ENCODE measurements around the gene PAK4.
"Not testable (repeated sequence)": the region's sequence is repeated elsewhere in the genome, so short reads cannot be mapped to it uniquely, and the experiment has no call there.

PAK4 gene

GRCh38 chr19:39125554-39126311 is at the start of gene PAK4:
TSS of gene PAK4 (plus strand) at chr19:39125786. CDS start at chr19:39169554, 43,768 bp downstream.
- DNase-seq (ENCODE audit: low read depth in 3 of 3), result peak; percentile 87 to 97 (median 90)

GRCh38 chr19:39077323-39077722 is 48.3 kb upstream of the PAK4 start:
- no peak for DNase-seq (ENCODE audit: low read depth in 3 of 3)

GRCh38 chr19:39078436-39079200 is 47.0 kb upstream of the PAK4 start:
- DNase-seq (ENCODE audit: low read depth in 3 of 3), result no peak

GRCh38 chr19:39080431-39080830 is 45.2 kb upstream of the PAK4 start:
- no peak for DNase-seq (ENCODE audit: low read depth in 3 of 3)

GRCh38 chr19:39082167-39082566 is 43.4 kb upstream of the PAK4 start:
- no peak for DNase-seq (ENCODE audit: low read depth in 3 of 3)

- DNase-seq (ENCODE audit: low read depth in 3 of 3), result no peak
Observed at GRCh38 chr19:39082745-39083598, 42.6 kb upstream of the PAK4 start.

- DNase-seq (ENCODE audit: low read depth in 3 of 3), result no peak
Observed at GRCh38 chr19:39083599-39083982, 42.0 kb upstream of the PAK4 start.

- DNase-seq (ENCODE audit: low read depth in 3 of 3), result peak in 1 of 3 experiments; percentile 7
Observed at GRCh38 chr19:39083983-39084731, 41.4 kb upstream of the PAK4 start, which contains the start of gene ACP7. TSS of gene ACP7 (plus strand) at chr19:39084368. CDS start at chr19:39085270, 902 bp downstream.

GRCh38 chr19:39084732-39085080 is 40.9 kb upstream of the PAK4 start:
- no peak for DNase-seq (ENCODE audit: low read depth in 3 of 3)

- no peak for DNase-seq (ENCODE audit: low read depth in 3 of 3)
Observed at GRCh38 chr19:39085392-39085791, 40.2 kb upstream of the PAK4 start.

- no peak for DNase-seq (ENCODE audit: low read depth in 3 of 3)
Observed at GRCh38 chr19:39086386-39086785, 39.2 kb upstream of the PAK4 start.

GRCh38 chr19:39087907-39088686 is 37.5 kb upstream of the PAK4 start:
- DNase-seq (ENCODE audit: low read depth in 3 of 3), result no peak

GRCh38 chr19:39090016-39090415 is 35.6 kb upstream of the PAK4 start:
- DNase-seq (ENCODE audit: low read depth in 3 of 3), result not testable (repeated sequence)

GRCh38 chr19:39090881-39091280 is 34.7 kb upstream of the PAK4 start:
- no peak for DNase-seq (ENCODE audit: low read depth in 3 of 3)

- not testable (repeated sequence) for DNase-seq (ENCODE audit: low read depth in 3 of 3)
Observed at GRCh38 chr19:39095799-39096540, 29.6 kb upstream of the PAK4 start.

- DNase-seq (ENCODE audit: low read depth in 3 of 3), result no peak
Observed at GRCh38 chr19:39097299-39097698, 28.3 kb upstream of the PAK4 start.

GRCh38 chr19:39097721-39098120 is 27.9 kb upstream of the PAK4 start:
- no peak for DNase-seq (ENCODE audit: low read depth in 3 of 3)

- DNase-seq (ENCODE audit: low read depth in 3 of 3), result no peak
Observed at GRCh38 chr19:39098365-39099269, 27.0 kb upstream of the PAK4 start.

GRCh38 chr19:39099341-39099740 is 26.2 kb upstream of the PAK4 start:
- DNase-seq (ENCODE audit: low read depth in 3 of 3), result no peak
